ENCODE data around the gene ZNF319.

ZNF319 gene

GRCh38 chr16:58041628-58041955 is 41.1 kb upstream of the ZNF319 start:
- no peak for DNase-seq (ENCODE audit: low read depth)
- no peak overlapping the region for H3K4me3 ChIP-seq (replicated peaks; ENCODE audit: low read depth, low read length)
- TF ChIP-seq, protein P1, sequence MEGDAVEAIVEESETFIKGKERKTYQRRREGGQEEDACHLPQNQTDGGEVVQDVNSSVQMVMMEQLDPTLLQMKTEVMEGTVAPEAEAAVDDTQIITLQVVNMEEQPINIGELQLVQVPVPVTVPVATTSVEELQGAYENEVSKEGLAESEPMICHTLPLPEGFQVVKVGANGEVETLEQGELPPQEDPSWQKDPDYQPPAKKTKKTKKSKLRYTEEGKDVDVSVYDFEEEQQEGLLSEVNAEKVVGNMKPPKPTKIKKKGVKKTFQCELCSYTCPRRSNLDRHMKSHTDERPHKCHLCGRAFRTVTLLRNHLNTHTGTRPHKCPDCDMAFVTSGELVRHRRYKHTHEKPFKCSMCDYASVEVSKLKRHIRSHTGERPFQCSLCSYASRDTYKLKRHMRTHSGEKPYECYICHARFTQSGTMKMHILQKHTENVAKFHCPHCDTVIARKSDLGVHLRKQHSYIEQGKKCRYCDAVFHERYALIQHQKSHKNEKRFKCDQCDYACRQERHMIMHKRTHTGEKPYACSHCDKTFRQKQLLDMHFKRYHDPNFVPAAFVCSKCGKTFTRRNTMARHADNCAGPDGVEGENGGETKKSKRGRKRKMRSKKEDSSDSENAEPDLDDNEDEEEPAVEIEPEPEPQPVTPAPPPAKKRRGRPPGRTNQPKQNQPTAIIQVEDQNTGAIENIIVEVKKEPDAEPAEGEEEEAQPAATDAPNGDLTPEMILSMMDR (IDR thresholded peaks at IDR 0.05; ENCODE audit: low read length, missing control alignments), result no peak

DNA sequence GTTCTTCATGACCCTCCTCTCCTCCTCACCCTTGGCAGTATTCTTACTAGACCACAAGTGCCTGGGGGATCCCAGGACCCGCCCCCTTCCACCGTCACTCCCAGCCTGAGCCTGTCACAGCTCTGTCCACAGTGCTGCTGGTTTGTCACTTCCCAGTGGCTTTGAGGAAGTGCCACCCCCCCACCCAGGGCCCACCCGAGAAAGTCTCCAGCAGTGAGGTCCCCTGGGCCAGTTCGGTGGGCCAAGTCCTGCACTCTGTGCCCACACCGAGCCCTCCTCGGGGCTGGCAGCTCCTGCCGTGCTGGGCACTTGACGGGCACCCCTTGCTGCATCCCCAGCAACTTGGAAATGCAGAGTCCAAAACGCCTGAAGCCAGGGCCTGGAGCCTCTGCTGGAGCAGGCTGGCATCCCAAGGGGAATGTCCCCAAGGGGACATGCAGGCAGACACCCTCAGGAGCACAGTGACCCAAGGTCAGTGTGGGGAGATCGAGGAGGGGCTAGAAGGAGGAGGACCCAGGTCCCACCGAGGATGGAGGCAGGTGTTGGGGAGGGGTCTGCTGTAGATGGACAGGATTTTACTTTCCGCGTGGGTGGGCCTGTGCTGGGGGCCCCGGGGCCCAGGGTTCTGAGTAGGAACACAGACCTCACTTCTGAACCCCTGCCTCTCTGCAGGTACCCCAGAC is 40.6 kb upstream of the ZNF319 start:
- no peak for DNase-seq (ENCODE audit: low read depth)
- TF ChIP-seq, protein P1 (IDR thresholded peaks at IDR 0.05; ENCODE audit: low read length, missing control alignments), result no peak
- H3K4me3 ChIP-seq (replicated peaks; ENCODE audit: low read depth, low read length), result no peak overlapping the region

- no peak overlapping the region for H3K4me3 ChIP-seq (replicated peaks; ENCODE audit: low read depth, low read length)
- DNase-seq (ENCODE audit: low read depth), result no peak
- TF ChIP-seq, protein P1 (IDR thresholded peaks at IDR 0.05; ENCODE audit: low read length, missing control alignments), result no peak
Observed at GRCh38 chr16:58040496-58040846, 40.0 kb upstream of the ZNF319 start.

GRCh38 chr16:58039829-58040495 is 39.5 kb upstream of the ZNF319 start:
- H3K4me3 ChIP-seq (replicated peaks; ENCODE audit: low read depth, low read length), result no peak overlapping the region
- no peak for DNase-seq (ENCODE audit: low read depth)
- TF ChIP-seq, protein P1 (IDR thresholded peaks at IDR 0.05; ENCODE audit: low read length, missing control alignments), result no peak

GRCh38 chr16:58038219-58038641 is 37.8 kb upstream of the ZNF319 start:
- TF ChIP-seq, protein P1 (IDR thresholded peaks at IDR 0.05; ENCODE audit: low read length, missing control alignments), result no peak
- H3K4me3 ChIP-seq (replicated peaks; ENCODE audit: low read depth, low read length), result no peak overlapping the region
- DNase-seq (ENCODE audit: low read depth), result no peak

DNA sequence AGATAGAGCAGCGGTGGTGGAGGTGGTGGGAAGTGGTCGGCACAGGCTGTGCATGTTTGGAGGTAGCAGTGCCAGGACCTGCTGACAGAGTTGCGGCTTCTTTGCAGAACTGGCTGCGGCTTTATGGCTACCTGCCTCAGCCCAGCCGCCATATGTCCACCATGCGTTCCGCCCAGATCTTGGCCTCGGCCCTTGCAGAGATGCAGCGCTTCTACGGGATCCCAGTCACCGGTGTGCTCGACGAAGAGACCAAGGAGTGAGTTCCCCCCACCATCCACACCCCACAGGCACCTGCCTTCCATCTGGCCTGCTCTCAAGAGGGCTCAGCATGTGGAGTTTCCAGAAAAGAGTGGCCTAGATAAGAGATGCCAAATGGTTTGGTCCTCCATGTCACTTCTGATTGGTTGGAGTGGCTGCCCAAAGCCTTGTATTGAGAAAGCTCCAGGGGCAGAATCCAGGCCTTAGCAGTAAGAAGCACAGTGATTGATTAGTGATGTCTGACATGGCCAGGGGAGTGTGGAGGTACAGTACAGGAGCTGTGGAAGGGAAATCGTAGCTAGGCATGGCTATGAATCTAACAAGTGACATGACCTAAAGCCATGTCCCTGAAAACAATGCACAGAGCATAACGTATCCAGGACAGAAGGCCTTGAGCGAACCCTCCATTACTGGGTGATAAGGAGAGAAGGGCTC is 37.0 kb upstream of the ZNF319 start:
- no peak for DNase-seq (ENCODE audit: low read depth)
- TF ChIP-seq, protein P1 (IDR thresholded peaks at IDR 0.05; ENCODE audit: low read length, missing control alignments), result no peak
- no peak overlapping the region for H3K4me3 ChIP-seq (replicated peaks; ENCODE audit: low read depth, low read length)
